C4-2B (cell line): ENCODE results near the gene GRIK2.

Source experiments
- ZFX ChIP-seq: fragments of 450-650 bp; IDR thresholded peaks from 2 replicates; pipeline ENCODE4 v1.6.1; 2017
- TF ChIP-seq, protein P1 (sequence below): fragments of 450-650 bp; conservative IDR thresholded peaks from 2 replicates; pipeline ENCODE4 v1.5.1; 2017; ENCODE audit warnings: mild to moderate bottlenecking

DNA sequence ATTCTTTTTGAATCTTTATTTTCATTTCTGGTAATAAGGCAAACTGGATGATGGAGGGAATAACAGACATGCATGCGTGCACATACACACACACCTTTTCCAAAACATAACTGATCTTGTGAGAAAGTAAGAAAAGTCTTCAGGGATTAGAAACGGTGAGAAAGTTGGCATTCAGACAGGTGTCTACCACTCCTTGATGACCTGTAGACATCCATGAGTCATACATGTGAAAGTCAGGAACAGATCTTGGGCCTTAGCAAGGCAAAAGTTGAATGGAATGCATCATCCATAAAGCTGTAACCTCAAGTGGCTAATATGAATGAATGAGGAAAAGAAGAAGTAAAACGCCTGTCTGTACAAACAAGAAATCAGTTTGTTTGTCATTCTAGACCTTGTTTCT lies 97.3 kb downstream of the GRIK2 start:
- TF ChIP-seq, protein P1, sequence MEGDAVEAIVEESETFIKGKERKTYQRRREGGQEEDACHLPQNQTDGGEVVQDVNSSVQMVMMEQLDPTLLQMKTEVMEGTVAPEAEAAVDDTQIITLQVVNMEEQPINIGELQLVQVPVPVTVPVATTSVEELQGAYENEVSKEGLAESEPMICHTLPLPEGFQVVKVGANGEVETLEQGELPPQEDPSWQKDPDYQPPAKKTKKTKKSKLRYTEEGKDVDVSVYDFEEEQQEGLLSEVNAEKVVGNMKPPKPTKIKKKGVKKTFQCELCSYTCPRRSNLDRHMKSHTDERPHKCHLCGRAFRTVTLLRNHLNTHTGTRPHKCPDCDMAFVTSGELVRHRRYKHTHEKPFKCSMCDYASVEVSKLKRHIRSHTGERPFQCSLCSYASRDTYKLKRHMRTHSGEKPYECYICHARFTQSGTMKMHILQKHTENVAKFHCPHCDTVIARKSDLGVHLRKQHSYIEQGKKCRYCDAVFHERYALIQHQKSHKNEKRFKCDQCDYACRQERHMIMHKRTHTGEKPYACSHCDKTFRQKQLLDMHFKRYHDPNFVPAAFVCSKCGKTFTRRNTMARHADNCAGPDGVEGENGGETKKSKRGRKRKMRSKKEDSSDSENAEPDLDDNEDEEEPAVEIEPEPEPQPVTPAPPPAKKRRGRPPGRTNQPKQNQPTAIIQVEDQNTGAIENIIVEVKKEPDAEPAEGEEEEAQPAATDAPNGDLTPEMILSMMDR, result no peak
- no peak for TF ChIP-seq ZFX
